ENCODE measurements around the gene SLC15A3.
A peak's percentile ranks its signal among the peaks of the same experiment; 100 is the strongest.
"Not testable (repeated sequence)": the region's sequence is repeated elsewhere in the genome, so short reads cannot be mapped to it uniquely, and the experiment has no call there.

The SLC15A3 gene

DNA sequence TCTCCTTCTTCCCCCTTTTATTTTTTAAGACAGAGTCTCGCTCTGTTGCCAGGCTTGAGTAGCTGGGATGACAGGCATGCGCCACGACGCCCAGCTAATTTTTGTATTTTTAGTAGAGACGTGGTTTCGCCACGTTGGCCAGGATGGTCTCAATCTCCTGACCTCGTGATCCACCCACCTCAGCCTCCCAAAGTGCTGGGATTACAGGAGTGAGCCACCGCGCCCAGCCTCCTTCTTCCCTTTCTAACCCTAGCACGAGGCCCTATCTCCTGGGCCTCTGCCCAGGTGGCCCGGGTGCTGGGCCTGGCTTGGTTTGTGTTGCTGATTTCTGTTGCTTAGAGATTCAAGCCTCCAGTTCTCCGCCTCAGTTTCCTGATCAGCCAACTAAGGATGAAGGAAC, 22.3 kb upstream of the SLC15A3 start:
- DNase-seq = not testable (repeated sequence)

DNA sequence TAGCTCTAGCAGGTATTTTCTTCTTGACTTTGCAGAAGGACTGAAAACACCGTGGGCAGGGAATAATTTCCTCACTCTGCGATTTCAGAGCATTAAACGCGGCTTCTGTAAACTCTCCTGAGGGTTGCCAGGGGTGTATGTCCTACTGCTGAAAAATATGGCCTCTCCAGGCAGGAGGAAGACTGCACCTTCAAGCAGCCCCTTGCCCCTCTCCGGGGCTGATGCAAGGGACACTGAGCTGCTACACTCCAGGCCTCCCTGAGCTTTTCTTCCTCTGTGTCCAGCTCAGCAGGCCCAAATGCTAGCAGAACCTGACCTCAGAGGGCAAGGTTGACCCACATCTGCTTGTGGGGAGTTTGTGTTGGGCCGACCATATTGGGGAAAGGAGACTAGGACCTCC, 21.7 kb upstream of the SLC15A3 start:
- peak; percentile 24 for DNase-seq

DNA sequence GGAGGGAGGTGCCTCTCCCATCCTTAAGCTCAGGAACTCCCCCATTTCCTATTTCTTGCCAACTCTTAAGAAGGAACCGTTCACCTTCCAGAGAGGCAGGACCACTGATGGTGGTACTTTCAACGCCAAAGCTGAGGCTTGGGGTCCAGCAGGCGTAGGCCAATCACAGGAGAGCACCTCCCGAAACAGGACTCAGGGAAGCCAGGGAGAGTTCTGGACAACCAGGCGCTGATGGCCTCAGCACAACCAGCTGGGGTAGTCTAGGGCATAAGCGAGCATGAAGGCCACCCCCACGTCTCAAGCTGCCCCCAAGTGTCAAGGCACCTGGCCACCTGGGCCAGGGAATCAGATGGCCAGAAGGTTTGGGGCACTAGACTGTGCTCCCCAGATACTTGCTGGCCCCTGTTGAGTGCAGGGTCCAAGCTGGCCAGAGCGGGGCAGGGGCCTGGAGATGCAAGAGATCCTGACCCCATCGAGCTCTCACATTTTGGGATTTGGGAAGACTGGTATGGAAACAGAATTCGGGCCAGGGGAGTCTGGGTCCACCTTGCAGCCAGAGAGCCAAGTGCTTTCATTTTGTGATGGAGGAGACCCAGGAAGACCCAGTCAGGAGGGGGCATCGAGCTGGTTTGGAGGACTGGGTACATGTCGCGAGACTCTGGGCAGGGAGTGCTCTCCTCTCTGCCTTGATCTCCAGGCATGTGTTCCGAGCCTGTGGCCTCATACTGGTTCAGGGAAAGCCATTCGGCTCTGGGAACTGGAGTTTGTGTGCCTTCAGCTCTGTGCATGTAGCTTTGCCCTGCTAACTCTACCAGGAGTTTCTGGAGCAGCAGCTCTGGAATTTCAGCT, 20.4 kb upstream of the SLC15A3 start:
- DNase-seq = peak; percentile 47

DNA sequence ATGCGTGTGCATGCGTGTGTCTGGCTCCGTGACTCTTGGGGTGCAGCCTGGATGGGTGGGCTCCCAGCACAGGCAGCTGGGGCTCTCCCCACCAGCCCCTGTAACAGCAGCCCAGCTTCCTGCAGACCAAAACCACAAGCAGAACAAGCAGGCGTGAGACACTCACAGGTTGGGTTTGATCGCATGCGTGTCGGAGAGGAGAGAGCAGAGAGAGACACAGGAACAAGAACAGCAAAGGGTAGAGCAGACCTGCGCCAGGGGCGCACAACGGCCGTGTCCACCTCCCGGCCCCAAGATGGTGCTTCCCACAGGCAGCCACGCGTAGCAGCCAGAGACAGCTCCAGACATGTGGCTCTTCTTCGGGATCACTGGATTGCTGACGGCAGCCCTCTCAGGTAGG, 19.5 kb upstream of the SLC15A3 start, which contains the start of gene CD6:
Gene CD6 (plus strand): TSS at position 161 of the 400 bp plus-strand sequence. CDS start 186 bp downstream, at position 347.
- peak; percentile 46 for DNase-seq

DNA sequence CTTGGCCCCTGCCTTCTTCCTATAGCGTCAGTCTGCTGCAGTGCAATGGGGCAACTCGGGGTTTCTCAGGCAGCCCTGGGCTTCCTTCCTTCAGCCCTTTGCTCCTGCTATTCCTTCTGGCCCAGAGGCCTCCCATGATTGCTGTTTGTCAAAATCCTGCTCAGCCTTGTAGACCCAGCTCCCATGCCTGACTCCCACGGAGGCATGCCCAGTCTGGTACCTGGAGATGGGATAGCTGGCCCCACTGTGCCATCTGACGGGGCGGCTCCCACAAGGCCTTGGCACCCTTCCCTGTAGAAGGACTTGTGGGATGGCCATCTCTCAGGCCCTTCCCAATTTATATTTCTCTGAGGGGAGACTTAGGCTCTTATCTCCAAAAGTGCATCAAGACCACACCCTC, 18.9 kb upstream of the SLC15A3 start:
- DNase-seq = peak; percentile 32

DNA sequence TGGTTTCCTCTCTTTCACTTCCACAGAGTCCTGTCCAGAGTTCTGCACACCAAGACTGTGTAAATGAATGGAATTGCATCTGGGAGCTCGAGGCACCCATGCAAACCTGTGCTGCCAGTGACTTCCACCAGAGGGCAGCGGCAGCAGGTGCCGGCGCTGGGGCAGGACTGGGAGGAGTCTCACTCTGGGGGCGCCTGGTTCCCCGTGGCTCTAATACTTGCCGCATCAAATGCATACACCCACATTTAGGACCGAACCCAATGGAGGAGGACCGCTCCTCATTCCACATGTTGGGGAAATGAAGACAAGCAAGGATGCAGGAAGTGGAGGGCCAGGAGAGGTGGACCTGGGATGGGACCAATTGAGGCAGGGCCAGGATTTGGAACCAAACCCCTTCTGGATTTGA, 18.4 kb upstream of the SLC15A3 start:
- peak; percentile 64 for DNase-seq

DNA sequence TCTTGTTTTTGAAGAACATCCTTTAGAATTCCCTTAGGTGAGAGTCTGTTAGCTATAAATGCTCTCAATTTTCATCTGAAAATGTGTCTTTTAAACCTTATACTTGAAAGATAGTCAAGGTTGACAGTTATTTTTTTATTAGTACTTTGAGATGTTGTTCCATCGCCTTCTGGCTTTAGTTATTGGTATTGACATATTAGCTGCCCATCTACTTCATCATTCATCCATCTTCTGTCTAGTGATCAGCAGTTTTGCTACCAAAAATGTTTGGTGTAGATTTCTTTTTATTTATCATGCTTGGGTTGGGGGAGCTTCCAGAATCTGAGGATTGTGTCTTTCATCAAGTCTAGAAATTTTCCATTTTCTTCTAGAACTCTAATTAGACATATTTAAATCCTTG, 16.2 kb upstream of the SLC15A3 start:
- DNase-seq = no peak

DNA sequence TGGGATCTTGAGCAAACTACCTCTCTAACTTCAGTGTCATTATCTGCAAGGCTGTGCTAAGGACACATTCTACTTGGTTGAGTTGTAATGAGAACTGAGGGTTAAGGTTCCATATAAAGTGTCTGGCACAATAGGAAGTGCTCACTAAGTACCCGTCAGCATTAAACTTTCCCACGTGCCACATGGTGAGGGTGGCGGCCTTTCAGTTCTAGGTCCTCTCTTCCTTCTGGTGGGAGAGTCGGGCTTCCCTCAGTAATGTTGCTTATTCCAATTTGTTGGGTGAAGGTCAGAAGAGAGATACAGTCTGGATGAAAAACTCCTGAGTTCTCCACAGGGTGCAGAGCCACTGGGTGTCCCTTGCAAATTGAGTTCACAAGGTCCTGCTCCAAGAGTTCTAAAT, 14.9 kb upstream of the SLC15A3 start:
- DNase-seq = no peak

DNA sequence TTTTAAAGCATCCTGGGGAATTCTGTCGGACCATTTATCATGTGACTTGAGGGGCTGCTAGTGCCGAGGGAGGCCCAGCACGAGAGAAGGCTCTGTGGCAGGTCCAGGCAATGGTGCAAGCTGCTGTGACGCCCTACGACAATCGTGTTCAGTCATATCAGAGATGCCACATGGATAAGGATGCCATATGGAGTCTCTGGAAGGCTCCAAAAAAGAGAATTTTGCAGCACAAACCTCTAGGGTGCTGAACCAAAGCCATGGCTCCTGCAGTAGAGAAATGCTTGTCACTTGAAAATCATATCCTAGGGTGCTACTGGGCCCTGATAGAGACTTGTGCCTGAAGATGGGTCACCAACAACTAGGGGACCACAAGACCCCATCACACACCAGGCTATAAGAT, 12.8 kb upstream of the SLC15A3 start:
- peak; percentile 22 for DNase-seq

DNA sequence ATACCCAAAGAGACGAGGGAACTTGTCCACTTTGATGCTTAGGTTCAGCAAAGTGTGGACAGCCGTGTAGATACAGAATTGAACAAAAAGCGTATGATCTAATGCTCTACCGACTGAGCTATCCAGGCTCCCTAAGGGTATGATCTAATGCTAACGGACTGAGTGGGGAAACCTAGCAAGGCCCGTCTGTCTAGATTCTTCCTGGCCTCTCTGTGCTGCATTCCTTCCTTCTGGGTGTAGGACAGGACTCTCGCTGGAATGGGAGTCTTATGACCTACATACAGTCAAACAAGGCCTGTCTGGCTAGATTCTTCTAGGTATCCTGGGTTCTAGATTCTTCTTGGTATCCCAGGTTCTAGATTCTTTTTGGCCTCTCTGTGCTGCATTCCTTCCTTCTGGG, 8.4 kb upstream of the SLC15A3 start:
- peak; percentile 78 for DNase-seq

DNA sequence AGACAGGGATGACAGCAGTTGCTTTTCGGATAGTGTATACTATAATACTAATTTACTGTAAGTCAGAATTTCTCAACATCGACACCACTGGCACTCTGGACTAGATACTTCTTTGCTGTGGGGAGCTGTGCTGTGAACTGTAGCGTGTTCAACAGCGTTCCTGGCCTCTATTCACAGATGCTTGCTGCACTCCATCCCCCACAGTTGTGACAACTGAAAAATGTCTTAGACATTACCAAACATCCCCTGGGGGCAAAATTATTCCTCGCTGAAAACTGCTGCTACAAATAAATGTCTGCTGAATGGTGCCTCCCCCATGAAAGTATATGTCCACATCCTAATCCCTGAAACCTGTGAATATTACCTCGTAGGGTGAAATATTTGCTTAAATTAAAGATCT, 7.5 kb upstream of the SLC15A3 start:
- peak; percentile 48 for DNase-seq

DNA sequence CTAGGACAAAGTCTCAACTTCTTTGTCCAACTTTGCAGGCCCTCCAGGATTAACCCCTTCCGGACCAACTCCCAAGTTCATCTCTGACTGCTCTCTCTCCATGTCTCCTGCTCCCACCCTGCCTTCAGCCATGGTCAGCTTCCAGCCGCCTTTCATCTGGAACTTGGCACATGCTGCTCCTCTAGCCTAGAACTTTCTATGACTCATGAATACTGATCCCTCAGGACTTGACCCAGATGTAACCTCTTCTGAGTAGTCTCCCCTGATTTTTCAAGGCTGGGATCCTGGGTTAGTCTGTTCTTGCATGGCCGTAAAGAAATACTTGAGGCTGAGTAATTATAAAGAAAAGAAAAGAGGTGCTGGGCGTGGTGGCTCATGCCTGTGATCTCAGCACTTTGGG, 5.2 kb upstream of the SLC15A3 start:
- DNase-seq = peak; percentile 11

DNA sequence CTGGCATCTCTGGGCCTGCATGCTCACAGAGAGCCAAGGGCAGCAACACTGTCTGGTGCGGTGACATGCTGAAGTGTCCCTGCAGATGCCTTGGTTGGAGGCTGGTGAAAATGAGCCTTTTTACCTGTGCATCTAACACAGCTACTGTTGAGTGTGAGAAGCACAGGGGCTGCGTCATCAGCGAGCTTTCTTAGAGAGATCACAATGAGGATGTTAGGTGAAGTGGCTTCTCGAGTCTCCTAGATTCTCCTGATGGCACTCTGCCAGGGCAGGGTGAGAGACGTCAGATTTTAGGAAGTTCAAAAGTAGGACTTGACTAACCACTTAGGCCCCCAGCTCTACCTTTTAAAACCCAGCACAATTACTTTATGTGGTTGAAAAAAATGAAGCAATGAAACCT, 3.6 kb upstream of the SLC15A3 start:
- peak; percentile 36 for DNase-seq

DNA sequence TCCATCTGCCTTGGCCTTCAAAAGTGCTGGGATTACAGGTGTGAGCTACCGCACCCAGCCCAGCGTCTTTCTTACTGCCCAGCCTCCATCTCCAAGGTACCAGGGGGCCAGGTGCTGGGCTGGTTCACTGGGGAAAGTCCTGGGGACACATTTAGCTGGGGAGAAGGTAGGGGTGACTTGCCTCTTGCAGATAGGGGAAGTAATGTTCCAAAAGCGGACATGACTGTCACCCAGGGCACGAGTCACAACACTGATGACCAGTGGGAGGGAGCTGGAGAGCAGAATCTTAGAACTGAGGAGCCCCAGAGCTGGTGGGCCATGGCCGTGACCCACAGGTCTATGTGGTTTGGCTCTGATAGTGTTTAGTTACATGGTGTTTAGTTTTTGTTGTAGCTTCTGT, 2.4 kb upstream of the SLC15A3 start:
- peak; percentile 47 for DNase-seq

DNA sequence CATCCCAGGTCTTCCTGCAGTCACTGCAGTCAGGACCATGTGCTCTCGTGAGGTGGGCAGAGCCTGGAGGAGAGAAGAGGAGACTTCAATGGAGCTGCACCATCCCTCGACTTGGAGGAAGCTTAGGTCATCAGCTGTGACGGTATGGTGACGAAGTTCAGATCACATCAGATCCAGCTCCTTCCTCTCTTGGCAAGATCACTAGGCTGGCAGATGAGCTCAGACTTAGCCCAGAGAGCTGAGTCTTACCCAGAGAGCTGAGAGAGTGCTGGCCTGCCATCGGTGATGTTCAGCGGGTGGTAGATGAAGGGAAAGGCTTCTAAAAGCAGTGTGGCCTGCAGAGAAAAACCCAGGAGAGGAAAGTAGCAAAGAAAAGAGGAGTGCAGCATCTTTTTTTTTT, 1.8 kb upstream of the SLC15A3 start:
- DNase-seq = no peak

DNA sequence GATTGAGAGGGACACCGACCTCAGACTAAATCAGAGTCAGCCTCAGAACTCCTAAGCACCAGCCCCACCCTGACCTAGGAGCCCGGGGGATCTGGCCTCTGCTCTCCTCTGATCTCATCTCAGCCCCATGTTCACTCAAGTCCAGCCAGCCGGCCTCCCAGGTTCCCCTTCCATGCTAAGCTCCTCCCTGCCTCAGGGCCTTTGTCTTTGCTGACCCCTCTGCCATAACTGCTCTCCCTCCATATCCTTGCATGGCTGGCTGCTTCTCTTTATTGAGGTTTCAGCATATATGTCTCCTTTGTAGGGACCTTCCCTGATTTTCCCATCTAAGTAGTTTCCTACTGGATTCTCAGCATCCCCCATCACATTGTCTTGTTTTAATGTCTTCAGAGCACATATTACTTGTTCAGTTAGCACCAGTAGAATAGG, 780 bp upstream of the SLC15A3 start:
- peak; percentile 19 for DNase-seq

DNA sequence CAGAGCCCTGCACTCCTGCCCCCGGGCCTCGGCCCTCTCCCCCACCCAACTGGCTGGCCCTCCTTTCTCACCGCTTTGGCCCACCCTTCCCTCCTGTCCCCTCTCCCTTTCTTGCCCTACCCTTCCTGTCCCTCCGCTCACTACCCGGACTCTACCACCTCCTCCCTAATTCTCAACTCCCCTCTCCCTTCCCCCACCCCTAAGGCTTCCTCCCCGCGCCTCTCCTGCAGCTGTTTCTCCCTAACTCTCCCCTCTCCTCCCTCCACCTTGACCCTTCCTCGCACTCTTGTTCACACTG, 421 bp downstream of the SLC15A3 start:
- no peak for DNase-seq

DNA sequence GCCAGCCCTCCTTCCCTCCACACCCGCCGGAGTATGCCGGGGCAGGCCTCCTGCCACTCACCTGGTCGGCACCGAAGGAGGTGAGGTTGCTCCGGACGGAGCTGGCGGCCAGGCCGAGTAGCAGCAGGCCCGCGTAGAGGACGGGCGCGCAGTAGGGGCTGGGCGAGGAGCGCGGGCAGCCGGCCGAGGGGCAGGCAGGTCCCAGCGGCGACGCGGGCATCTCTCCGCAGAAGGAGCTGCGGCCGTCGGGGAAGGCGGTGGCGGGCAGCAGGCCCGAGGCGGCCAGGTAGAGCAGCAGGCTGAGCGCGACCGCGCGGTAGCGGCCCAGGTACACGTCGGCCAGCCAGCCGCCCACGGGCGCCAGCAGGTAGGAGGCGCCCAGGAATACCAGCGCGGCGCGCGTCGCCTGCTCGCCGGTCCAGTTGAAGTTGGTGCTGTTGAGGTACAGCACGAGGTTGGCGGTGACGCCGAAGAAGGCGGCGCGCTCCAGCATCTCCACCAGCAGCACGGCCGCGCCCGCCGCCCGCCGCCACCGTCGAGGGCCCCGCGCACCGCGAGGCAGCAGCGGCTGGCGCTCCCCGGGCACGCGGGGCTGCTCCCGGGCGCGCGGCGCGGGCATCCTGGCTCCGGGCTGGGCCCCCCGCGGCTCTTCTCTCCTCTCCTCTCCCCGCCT, 907 bp downstream of the SLC15A3 start:
- no peak for DNase-seq

DNA sequence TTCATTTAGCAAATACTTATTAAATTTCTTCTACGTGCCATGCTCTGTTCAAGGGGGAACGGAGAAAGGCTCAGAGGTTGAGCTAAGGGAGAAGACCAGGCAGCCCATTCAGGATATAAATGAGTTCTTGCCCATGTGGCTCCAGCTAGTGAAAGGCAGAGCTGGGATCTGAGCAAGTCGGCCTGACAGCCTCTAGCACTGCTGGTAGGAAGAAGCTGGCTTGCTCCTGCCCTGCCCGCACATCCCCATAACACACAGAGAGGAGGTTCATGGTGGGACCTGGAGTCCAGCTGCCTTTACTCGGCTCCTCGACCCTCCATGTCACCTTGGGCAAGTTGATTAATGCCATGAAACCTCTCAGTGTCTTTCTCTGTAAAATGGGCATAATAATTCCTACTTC, 2.0 kb downstream of the SLC15A3 start:
- no peak for DNase-seq

DNA sequence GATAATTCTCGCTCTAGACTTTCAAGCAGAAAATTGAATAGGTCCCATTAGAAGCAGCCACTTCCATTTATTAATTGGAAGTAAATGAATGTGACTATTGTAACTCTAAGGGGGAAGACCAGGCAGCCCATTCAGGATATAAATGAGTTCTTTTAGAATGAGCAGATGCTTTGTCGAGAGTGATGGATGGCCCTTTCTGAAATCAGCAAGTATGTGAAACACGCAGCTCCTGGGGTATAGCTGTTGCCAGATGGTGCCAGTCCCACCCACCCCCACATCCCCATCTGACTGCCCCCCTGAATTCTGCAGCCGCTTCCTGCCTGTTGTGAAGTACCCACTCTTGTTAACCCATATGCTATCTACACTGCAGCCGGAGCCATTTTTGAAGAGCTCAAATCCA, 3.7 kb downstream of the SLC15A3 start:
- no peak for DNase-seq

DNA sequence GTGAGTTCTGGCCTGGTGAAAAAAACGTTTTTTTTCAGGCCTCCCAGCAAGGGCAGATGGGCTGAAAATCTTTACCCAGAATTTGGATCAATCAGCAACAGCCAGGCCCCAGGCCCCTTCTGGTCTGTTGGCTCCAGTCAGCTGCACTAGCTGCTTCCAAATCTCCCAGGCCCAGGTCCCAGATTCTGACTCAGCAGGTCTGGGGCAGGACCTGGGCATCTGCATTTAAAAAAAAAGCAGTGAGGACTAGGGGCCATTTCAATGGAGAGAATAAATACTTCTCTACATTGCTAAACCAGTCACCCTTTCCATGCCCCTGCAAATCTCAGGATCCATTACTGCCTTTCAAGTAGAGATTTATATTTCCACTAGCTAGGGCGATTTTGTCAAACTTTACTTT, 4.3 kb downstream of the SLC15A3 start:
- DNase-seq = no peak

DNA sequence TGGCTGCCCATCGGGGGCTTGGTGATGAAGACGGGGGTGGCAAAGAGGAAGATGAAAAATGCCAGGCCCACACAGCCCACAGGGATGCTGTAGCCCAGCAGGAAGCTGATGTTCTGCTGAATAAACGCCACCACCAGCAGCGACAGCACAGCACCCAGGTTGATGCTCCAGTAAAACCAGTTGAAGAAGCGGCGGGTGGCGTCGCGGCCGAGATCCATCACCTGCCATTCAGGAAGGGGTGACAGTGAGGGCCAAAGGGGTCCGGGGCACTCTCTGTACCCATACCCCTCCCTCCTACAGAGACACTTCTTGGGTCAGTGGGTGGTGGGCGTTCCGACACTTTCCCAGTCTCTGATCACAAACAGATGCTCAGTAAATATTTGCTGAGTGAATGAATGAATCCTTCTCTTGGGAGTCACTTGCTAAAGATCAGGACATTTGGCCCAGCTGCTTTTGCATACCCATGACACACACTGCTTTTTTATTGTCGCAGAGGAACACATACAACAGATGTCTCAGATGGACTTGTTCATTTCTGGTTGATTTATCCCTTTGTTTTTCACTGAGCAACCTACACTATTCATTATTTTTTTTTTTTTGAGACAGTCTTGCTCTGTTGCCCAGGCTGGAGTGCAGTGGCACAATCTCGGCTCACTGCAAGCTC, 5.2 kb downstream of the SLC15A3 start:
- no peak for DNase-seq

DNA sequence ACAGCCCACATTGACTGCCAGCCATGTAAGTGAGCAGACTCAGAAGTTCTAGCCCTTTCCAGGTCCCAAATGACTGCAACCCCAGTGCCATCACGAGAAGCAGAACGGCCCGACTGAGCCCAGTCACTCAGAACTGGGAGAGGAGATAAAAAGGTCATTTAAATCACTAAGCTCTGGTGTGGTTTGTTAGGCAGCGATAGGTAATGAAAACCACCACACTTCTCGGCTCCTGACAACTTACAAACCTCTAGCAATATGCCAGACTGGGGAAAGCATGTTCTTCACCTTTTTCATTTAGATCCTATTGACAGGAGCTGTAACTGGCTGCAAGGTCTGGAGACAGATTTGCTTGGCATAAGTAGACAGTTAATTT, 6.7 kb downstream of the SLC15A3 start:
- no peak for DNase-seq

Data from islet precursor cell (in vitro differentiated cells).